Keratinocyte (primary cell): ENCODE data around the gene CCBE1.

Experiments used
- EZH2 ChIP-seq: IDR thresholded peaks from one replicate; pipeline ENCODE4 v1.6.1; 2012; ENCODE audit warnings: inconsistent platforms, mild to moderate bottlenecking, low read length, moderate library complexity
- TF ChIP-seq, protein P1 (sequence below), 3 experiments: IDR thresholded peaks in 1 of 3; conservative IDR thresholded peaks in 1 of 3; optimal IDR thresholded peaks in 1 of 3; 2 replicates in 2 of 3; 3 replicates in 1 of 3; pipeline versions ENCODE3 to v1.5.1; 2011; ENCODE audit warnings: low read length in 3 of 3, mild to moderate bottlenecking in 3 of 3, moderate library complexity in 2 of 3, control low read depth in 1 of 3, inconsistent platforms in 1 of 3; ENCODE audit not compliant: insufficient read depth in 2 of 3; ENCODE audit errors: extremely low read depth in 1 of 3

DNA sequence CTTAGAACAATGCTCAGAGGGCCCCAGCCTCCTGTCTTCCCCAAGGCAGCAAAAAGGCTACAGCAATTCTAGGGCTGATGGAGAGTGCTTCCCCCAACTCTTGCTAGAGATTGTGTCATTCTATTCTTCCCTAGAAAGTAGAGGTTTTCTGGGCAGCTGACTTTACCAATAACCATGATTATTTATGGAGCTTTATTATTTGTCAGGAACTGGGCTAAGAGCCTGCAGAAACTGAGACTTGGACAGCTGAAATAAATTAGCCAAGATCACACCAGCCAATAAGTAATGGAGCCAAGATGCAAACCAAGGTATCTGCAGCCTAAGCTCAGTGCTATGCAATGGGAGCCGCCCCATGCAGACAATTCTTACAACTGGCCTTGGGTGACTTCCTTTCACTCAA lies 84.8 kb downstream of the CCBE1 start:
- TF ChIP-seq, protein P1, sequence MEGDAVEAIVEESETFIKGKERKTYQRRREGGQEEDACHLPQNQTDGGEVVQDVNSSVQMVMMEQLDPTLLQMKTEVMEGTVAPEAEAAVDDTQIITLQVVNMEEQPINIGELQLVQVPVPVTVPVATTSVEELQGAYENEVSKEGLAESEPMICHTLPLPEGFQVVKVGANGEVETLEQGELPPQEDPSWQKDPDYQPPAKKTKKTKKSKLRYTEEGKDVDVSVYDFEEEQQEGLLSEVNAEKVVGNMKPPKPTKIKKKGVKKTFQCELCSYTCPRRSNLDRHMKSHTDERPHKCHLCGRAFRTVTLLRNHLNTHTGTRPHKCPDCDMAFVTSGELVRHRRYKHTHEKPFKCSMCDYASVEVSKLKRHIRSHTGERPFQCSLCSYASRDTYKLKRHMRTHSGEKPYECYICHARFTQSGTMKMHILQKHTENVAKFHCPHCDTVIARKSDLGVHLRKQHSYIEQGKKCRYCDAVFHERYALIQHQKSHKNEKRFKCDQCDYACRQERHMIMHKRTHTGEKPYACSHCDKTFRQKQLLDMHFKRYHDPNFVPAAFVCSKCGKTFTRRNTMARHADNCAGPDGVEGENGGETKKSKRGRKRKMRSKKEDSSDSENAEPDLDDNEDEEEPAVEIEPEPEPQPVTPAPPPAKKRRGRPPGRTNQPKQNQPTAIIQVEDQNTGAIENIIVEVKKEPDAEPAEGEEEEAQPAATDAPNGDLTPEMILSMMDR (optimal IDR thresholded peaks at IDR 0.05 in 1 of 3, IDR thresholded peaks at IDR 0.05 in 1 of 3, conservative IDR thresholded peaks at IDR 0.05 in 1 of 3; ENCODE audit: extremely low read depth in 1 of 3, insufficient read depth in 2 of 3, low read length in 3 of 3): no peak
- no peak for TF ChIP-seq EZH2
